GM23338 (cell line): ENCODE measurements around the gene APBB3. TPM values are rescaled to one million over a fixed set of nuclear protein-coding genes. Genes with fewer than 3 reads are reported as not detected.

Experiments used
- ATAC-seq: fragments of 200-7000 bp; cut with Tn5 transposase; 3 replicates; pipeline ENCODE4 v1.9.1; 2020
- DNase-seq: peaks from one replicate; pipeline ENCODE4 v3.0.0-alpha.2; 2015; ENCODE audit warnings: low spot score
- H2AFZ ChIP-seq: fragments of 200-600 bp; sonication (generic); 2 replicates; pipeline ENCODE4 v1.8.0; 2016; ENCODE audit warnings: antibody characterized with exemption, mild to moderate bottlenecking, moderate library complexity
- H3F3A ChIP-seq: fragments of 200-600 bp; sonication (generic); replicated peaks from 2 replicates; pipeline ENCODE4 v1.8.0; 2017; ENCODE audit warnings: antibody characterized with exemption, mixed run types, low read depth
- H3K27ac ChIP-seq: fragments of 200-600 bp; sonication (generic); 2 replicates; pipeline ENCODE4 v1.6.1; 2016; ENCODE audit warnings: low read depth
- H3K27me3 ChIP-seq: fragments of 200-600 bp; sonication (generic); 2 replicates; pipeline ENCODE4 v1.8.0; 2016; ENCODE audit warnings: mild to moderate bottlenecking, mixed run types, moderate library complexity; ENCODE audit not compliant: insufficient read depth
- H3K36me3 ChIP-seq: fragments of 200-600 bp; sonication (generic); 2 replicates; pipeline ENCODE4 v1.8.0; 2016; ENCODE audit warnings: mild to moderate bottlenecking; ENCODE audit not compliant: insufficient read depth
- H3K4me1 ChIP-seq: fragments of 200-600 bp; sonication (generic); 2 replicates; pipeline ENCODE4 v1.8.0; 2016; ENCODE audit warnings: mild to moderate bottlenecking, moderate library complexity; ENCODE audit not compliant: insufficient read depth
- H3K4me2 ChIP-seq: fragments of 200-600 bp; sonication (generic); 2 replicates; pipeline ENCODE4 v1.7.1; 2017; ENCODE audit warnings: mixed run types
- H3K4me3 ChIP-seq: fragments of 200-600 bp; sonication (generic); 2 replicates; pipeline ENCODE4 v1.6.1; 2016; ENCODE audit warnings: mixed run types
- H3K79me2 ChIP-seq: fragments of 200-600 bp; sonication (generic); replicated peaks from 2 replicates; pipeline ENCODE4 v1.8.0; 2017; ENCODE audit warnings: mild to moderate bottlenecking; ENCODE audit not compliant: insufficient read depth
- H3K9me2 ChIP-seq: fragments of 200-600 bp; sonication (generic); 2 replicates; pipeline ENCODE4 v1.8.0; 2017; ENCODE audit not compliant: insufficient read depth
- H4K20me1 ChIP-seq: fragments of 200-600 bp; sonication (generic); replicated peaks from 2 replicates; pipeline ENCODE4 v1.8.0; 2017; ENCODE audit warnings: mild to moderate bottlenecking; ENCODE audit not compliant: insufficient read depth
- H3K27ac Mint-ChIP-seq: 2 replicates; pipeline ENCODE4 v1.8.0; 2020; ENCODE audit warnings: inconsistent platforms, mild to moderate bottlenecking, moderate library complexity, mixed read lengths
- H3K27me3 Mint-ChIP-seq: 3 replicates; pipeline ENCODE4 v1.8.0; 2022; ENCODE audit warnings: low read depth, mild to moderate bottlenecking, moderate library complexity, mixed read lengths, inconsistent platforms; ENCODE audit not compliant: insufficient read depth, poor library complexity
- H3K36me3 Mint-ChIP-seq: 3 replicates; pipeline ENCODE4 v1.8.0; 2021; ENCODE audit warnings: low read depth, mild to moderate bottlenecking, inconsistent platforms, moderate library complexity, mixed read lengths
- H3K4me1 Mint-ChIP-seq: 3 replicates; pipeline ENCODE4 v1.8.0; 2020; ENCODE audit warnings: mild to moderate bottlenecking, inconsistent platforms, mixed read lengths
- H3K4me3 Mint-ChIP-seq: 3 replicates; pipeline ENCODE4 v1.8.0; 2021; ENCODE audit warnings: moderate library complexity, mild to moderate bottlenecking, inconsistent platforms, mixed read lengths
- H3K9me3 Mint-ChIP-seq: 3 replicates; pipeline ENCODE4 v1.8.0; 2020; ENCODE audit warnings: moderate library complexity, mild to moderate bottlenecking, inconsistent platforms, mixed read lengths
- CREB1 ChIP-seq: fragments of 250-450 bp; sonication (Bioruptor Pico); IDR thresholded peaks from 2 replicates; pipeline ENCODE4 v1.5.0; 2020; ENCODE audit warnings: low read depth, mild to moderate bottlenecking, moderate library complexity
- CTCF ChIP-seq, 2 experiments: fragments of 200-600 bp in 1 of 2; sonication (generic) in 1 of 2; conservative IDR thresholded peaks; 2 replicates each; pipeline versions ENCODE4 v1.5.1 to v1.6.1; 2016 to 2017; ENCODE audit warnings: antibody characterized with exemption in 2 of 2, low read depth in 2 of 2, mild to moderate bottlenecking in 2 of 2, moderate library complexity in 1 of 2
- ETS1 ChIP-seq: IDR thresholded peaks from 2 replicates; pipeline ENCODE4 v1.6.1; 2016; ENCODE audit warnings: antibody characterized with exemption
- NANOG ChIP-seq: IDR thresholded peaks from 2 replicates; pipeline ENCODE4 v1.6.1; 2016; ENCODE audit warnings: antibody characterized with exemption, borderline replicate concordance
- POLR2AphosphoS5 ChIP-seq: IDR thresholded peaks from 2 replicates; pipeline ENCODE4 v1.6.1; 2016; ENCODE audit warnings: antibody characterized with exemption, low read depth
- STAT1 ChIP-seq: IDR thresholded peaks from one replicate; pipeline ENCODE4 v1.6.1; 2016; ENCODE audit warnings: antibody characterized with exemption; ENCODE audit not compliant: unreplicated experiment
- ZNF114 ChIP-seq: fragments of 250-450 bp; sonication (Bioruptor Pico); IDR thresholded peaks from 2 replicates; pipeline ENCODE4 v1.5.0; 2020; ENCODE audit warnings: mild to moderate bottlenecking, moderate library complexity
- ZNF462 ChIP-seq: fragments of 250-450 bp; sonication (Bioruptor Pico); IDR thresholded peaks from 2 replicates; pipeline ENCODE4 v1.5.0; 2020; ENCODE audit warnings: mild to moderate bottlenecking, moderate library complexity
- polyA plus RNA-seq: library from polyadenylated mRNA; unstranded; fragments of >200 nt; fragmentation: Nextera tagmentation; extraction: Ambion mirVana; gene quantifications from 2 replicates; pipeline ENCODE4 v1.2.1, GENCODE V29; 2016
- total RNA-seq: library from RNA; depleted of rRNA; stranded (reverse); fragments of >200 nt; shearing (Covaris generic); gene quantifications from 2 replicates; pipeline ENCODE4 v1.2.3, GENCODE V29; 2014

The APBB3 gene
- total and polyA plus RNA-seq, 2 experiments from 2014 or later = 9.0 to 15.4 TPM

GRCh38 chr5:140605879-140606278, 41.5 kb upstream of the APBB3 start:
- H3K27me3 ChIP-seq = no peaks in the 10 kb centered on the region
- Mint-ChIP-seq H3K9me3 (peaks cover 28% of the 10 kb centered on the region), H3K4me3 (no peak overlapping the region), H3K4me1 (no peaks in the 10 kb centered on the region), H3K27ac (no peak overlapping the region), H3K36me3 (no peaks in the 10 kb centered on the region), H3K27me3 (peaks cover 5% of the 10 kb centered on the region)
- DNase-seq (no peak), ATAC-seq (no peak)
- no peak overlapping the region for H3K27ac ChIP-seq
- H3F3A ChIP-seq = no peaks in the 10 kb centered on the region
- no peak overlapping the region for H3K4me2 ChIP-seq
- H2AFZ ChIP-seq = no peak overlapping the region
- H3K4me1 ChIP-seq = no peaks in the 10 kb centered on the region
- TF ChIP-seq ZNF114 (CRISPR knock-in tag) = no peak
- TF ChIP-seq ETS1 = no peak
- no peak for TF ChIP-seq CTCF (conservative IDR thresholded peaks at IDR 0.05; ENCODE audit: low read depth in 2 of 2)
- TF ChIP-seq CREB1 (CRISPR knock-in tag) = no peak
- no peak for TF ChIP-seq POLR2AphosphoS5
- TF ChIP-seq STAT1 = no peak
- TF ChIP-seq ZNF462 = no peak
- no peak for TF ChIP-seq NANOG
- H3K79me2 ChIP-seq = no peaks in the 10 kb centered on the region
- H3K9me2 ChIP-seq = no peaks in the 10 kb centered on the region
- H3K36me3 ChIP-seq = no peaks in the 10 kb centered on the region
- H4K20me1 ChIP-seq = no peaks in the 10 kb centered on the region
- no peak overlapping the region for H3K4me3 ChIP-seq
